Subcutaneous abdominal adipose tissue (tissue), 5 donors: ENCODE results near the gene DMKN.
"Not testable (repeated sequence)": the region's sequence is repeated elsewhere in the genome, so short reads cannot be mapped to it uniquely, and the experiment has no call there.

Experiments used
- H3K27ac ChIP-seq: one replicate; pipeline ENCODE4 v1.7.0; 2013; ENCODE audit warnings: low read depth, mild to moderate bottlenecking, inconsistent platforms, low read length, moderate library complexity
- H3K27me3 ChIP-seq, 5 donors: one replicate each; pipeline ENCODE4 v1.7.0; 2013; ENCODE audit warnings: low read length in 5 of 5, inconsistent platforms in 1 of 5; ENCODE audit not compliant: control insufficient read depth in 5 of 5, insufficient read depth in 4 of 5
- H3K36me3 ChIP-seq, 5 donors: one replicate each; pipeline ENCODE4 v1.7.0; 2013; ENCODE audit warnings: low read length in 5 of 5; ENCODE audit not compliant: control insufficient read depth in 5 of 5, insufficient read depth in 5 of 5
- H3K4me1 ChIP-seq, 5 donors: one replicate each; pipeline ENCODE4 v1.7.0; 2013; ENCODE audit warnings: low read length in 5 of 5, mild to moderate bottlenecking in 3 of 5, moderate library complexity in 1 of 5; ENCODE audit not compliant: control insufficient read depth in 5 of 5, insufficient read depth in 5 of 5
- H3K4me3 ChIP-seq, 5 donors: one replicate each; pipeline ENCODE4 v1.7.0; 2013; ENCODE audit warnings: low read length in 5 of 5, low read depth in 1 of 5
- H3K9ac ChIP-seq, 5 donors: one replicate each; pipeline ENCODE4 v1.7.0; 2013; ENCODE audit warnings: low read length in 5 of 5, mild to moderate bottlenecking in 4 of 5, moderate library complexity in 3 of 5
- H3K9me3 ChIP-seq, 5 donors: one replicate each; pipeline ENCODE4 v1.7.0; 2013; ENCODE audit warnings: low read length in 5 of 5; ENCODE audit not compliant: control insufficient read depth in 5 of 5
- donor health status: healthy.
- donor health status: healthy.
- donor health status: healthy.
- donor health status: healthy.
- donor health status: healthy.

The DMKN gene

GRCh38 chr19:35488677-35489076 lies 24.8 kb downstream of the DMKN start:
- Histone ChIP-seq H3K9me3 (no peaks in the 10 kb centered on the region), H3K9ac (no peak overlapping the region), H3K27me3 (peaks cover 0 to 13% (median 8%) of the 10 kb centered on the region in 5 donors), H3K4me1 (peaks cover 0 to 7% (median 0%) of the 10 kb centered on the region in 5 donors), H3K4me3 (no peak overlapping the region), H3K27ac (no peak overlapping the region), H3K36me3 (no peaks in the 10 kb centered on the region)

DNA sequence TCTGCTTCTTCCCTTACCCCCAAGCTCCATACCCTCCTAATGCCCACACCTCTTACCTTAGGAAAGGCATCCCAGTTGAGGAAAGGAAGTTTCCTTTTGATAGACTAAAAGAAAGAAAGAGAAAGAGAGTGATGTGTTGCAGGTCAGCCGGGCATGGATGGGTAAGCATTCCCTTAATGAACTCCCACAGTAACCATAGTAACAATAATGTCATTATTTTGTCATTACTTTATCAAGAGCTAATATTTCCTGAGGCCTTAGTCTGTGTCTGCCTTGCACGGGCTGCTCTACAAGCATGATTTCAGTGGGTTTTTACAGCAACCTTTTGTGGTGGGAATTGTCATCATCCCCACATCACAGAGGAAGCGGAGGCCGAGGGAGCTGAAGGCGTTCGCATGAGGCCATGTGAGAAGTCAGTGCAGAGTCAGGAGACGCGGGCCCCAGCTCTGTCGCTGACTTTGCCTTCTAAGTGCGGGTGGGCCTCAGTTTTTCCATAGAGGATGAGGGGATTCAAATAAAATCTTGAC lies 25.7 kb downstream of the DMKN start:
- Histone ChIP-seq H3K9ac (no peak overlapping the region), H3K36me3 (no peaks in the 10 kb centered on the region), H3K4me3 (no peak overlapping the region), H3K4me1 (peaks cover 0 to 7% (median 0%) of the 10 kb centered on the region in 5 donors), H3K27me3 (peaks cover 0 to 11% (median 8%) of the 10 kb centered on the region in 5 donors), H3K27ac (no peak overlapping the region), H3K9me3 (no peaks in the 10 kb centered on the region)

DNA sequence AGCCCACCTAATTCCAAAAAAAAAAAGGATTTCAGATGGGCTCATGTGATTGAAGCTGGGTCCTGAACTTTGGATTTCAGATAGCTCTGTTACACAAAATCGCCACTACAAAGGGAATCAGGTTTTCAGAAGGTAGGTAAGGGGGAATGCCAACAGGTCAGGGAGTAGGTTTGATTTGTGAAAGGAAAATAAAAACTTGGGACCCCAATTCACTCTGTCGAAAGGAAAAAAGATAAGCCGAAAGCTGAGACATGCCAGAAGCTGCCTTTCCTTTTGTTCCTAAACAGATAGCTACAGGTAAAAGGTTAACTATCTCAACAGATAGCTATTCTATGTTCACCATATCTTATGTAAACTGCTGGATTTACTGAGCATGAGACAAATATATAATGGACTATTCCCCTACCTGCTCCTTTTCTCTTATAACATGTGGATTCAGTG lies 27.2 kb downstream of the DMKN start:
- H3K9ac ChIP-seq, result no peak overlapping the region
- no peaks in the 10 kb centered on the region for H3K9me3 ChIP-seq
- no peak overlapping the region for H3K27ac ChIP-seq
- H3K4me3 ChIP-seq, result no peak overlapping the region
- H3K4me1 ChIP-seq, result peaks cover 0 to 7% (median 0%) of the 10 kb centered on the region in 5 donors
- H3K36me3 ChIP-seq, result no peaks in the 10 kb centered on the region
- peaks cover 0 to 11% (median 5%) of the 10 kb centered on the region in 5 donors for H3K27me3 ChIP-seq

GRCh38 chr19:35484252-35485036 lies 29.0 kb downstream of the DMKN start:
- no peak overlapping the region for H3K4me3 ChIP-seq
- H3K9ac ChIP-seq, result no peak overlapping the region
- peaks cover 0 to 7% (median 0%) of the 10 kb centered on the region in 5 donors for H3K4me1 ChIP-seq
- H3K36me3 ChIP-seq, result no peaks in the 10 kb centered on the region
- H3K9me3 ChIP-seq, result no peaks in the 10 kb centered on the region
- no peak overlapping the region for H3K27ac ChIP-seq
- H3K27me3 ChIP-seq, result peaks cover 0 to 8% (median 0%) of the 10 kb centered on the region in 5 donors

DNA sequence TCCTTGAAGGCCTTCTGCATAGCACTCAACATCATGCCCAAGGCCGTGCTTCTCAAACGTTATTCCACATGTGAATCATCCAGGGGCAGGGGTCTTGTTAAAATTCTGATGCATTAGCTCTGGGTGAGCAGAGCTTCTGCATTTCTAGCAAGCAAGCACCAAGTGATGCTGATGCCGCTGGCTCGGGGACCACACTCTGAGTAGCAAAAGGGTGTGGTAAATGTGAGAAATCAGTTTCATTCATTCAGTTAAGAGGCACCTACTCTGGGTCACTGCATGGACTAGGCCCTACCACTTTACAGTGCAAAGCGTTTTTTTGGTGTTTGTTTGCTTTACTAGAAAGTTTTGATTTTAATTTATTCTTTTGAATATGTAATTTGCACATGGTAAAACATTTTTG lies 30.4 kb downstream of the DMKN start:
- no peaks in the 10 kb centered on the region for H3K36me3 ChIP-seq

DNA sequence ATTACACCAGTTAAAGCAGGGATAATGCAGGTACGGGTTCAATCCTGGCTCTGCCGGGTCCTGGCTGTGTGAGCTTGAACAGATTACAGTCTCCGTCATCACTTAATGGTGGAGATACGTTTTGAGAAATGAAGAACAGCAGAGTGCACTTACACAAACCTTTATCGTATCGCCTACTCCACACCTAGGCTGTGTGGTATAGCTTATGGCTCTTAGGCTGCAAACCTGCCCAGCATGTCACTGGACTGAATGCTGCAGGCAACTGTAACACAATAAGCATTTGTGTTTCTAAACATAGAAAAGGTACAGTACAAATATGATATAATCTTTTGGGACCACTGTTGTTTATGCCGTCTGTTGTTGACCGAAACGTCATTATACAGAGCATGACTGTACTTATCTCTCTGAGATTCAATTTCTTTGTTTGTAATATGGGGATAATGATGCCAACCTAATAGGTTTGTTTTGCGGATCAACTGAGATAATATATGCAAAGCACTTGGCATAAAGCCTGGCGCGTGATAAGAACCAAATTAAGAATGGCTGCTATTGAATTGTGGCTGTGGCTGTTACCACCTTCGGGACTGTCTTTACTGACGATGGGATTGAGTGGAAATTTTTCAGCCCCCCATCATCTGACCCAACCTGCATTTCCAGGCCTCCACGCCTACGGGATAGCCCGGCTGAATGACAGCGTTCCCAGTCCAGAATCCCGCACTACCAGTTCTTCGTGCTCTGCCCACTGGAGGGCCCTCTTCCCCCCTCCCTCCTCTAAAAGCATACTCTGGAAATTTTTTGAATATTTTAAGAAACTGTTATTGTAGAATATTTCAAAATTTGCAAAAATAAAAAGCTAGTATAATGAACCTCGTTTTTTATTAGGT lies 34.4 kb downstream of the DMKN start:
- Histone ChIP-seq H3K27me3 (no peaks in the 10 kb centered on the region), H3K9ac (no peak overlapping the region), H3K36me3 (no peaks in the 10 kb centered on the region), H3K4me3 (no peak overlapping the region), H3K4me1 (no peaks in the 10 kb centered on the region), H3K9me3 (no peaks in the 10 kb centered on the region), H3K27ac (no peak overlapping the region)

More for the DNA sequence above, 30.4 kb downstream of the DMKN start:
- no peak overlapping the region for H3K4me3 ChIP-seq
- no peaks in the 10 kb centered on the region for H3K27me3 ChIP-seq
- H3K9ac ChIP-seq, result no peak overlapping the region
- no peak overlapping the region for H3K27ac ChIP-seq
- H3K4me1 ChIP-seq, result peaks cover 0 to 7% (median 0%) of the 10 kb centered on the region in 5 donors
- no peaks in the 10 kb centered on the region for H3K9me3 ChIP-seq

DNA sequence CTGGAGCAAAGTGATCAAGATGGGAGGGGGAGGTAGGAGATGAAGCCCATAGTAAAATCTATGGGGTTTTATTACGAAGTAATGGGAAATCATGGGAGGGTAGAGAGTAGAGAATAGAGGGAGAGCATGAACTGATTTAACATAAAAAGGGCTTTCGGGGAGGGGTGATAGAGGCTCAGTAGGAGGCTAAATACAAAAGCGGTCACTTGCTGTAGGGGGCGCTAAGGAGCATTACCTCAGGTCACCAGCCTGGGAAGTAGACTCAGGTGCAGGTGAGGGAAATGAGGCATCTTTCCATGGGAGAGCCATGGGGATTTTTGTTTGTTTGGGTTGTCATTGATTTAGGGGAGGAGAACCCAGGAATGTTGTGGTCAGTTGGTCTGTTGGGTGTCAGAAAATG lies 37.3 kb downstream of the DMKN start:
- H3K4me1 ChIP-seq, result no peaks in the 10 kb centered on the region

DNA sequence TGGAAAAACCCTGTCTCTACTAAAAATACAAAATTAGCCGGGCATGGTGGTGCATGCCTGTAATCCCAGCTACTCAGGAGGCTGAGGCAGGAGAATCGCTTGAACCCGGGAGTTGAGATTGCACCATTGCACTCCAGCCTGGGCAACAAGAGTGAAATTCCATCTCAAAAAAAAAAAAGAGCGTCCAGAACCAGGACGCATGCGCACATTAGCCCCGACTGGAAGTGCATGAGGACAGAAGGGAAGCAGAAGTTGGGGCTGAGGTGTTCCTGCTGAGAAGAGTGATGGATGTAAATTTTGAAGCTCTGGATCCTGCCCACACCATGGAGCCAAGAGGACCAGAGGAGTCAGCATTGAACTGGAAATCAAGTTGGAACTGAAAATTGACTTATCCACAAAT lies 38.9 kb downstream of the DMKN start:
- H3K9ac ChIP-seq, H3K9me3 ChIP-seq, H3K27ac ChIP-seq, H3K4me3 ChIP-seq, H3K4me1 ChIP-seq, H3K27me3 ChIP-seq, H3K36me3 ChIP-seq: not testable (repeated sequence)

More for the DNA sequence above, 37.3 kb downstream of the DMKN start:
- Histone ChIP-seq H3K4me3 (no peak overlapping the region), H3K9ac (no peak overlapping the region), H3K9me3 (no peaks in the 10 kb centered on the region), H3K27ac (no peak overlapping the region), H3K27me3 (no peaks in the 10 kb centered on the region), H3K36me3 (no peaks in the 10 kb centered on the region)

DNA sequence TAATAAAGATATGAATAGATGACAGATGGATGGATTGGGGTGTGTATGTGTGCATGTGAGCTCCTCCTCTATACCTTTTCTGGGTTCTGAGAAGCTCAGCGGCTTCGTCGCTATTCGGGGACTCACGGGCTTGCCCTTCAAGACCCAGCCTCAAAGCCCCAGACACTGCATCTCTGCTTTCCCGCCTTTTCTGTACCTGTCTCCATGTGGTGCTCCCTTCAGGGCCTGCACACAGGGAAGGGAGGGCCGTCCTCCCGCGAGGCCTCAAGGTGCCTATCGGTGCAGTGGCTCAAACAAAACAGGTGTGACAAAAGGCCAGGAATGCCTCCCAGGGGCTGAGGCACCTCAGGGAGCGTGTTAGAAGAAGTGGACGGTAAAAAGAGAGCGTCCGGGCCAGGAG lies 39.3 kb downstream of the DMKN start:
- Histone ChIP-seq H3K9me3 (no peaks in the 10 kb centered on the region), H3K36me3 (no peaks in the 10 kb centered on the region), H3K4me3 (no peak overlapping the region), H3K9ac (no peak overlapping the region), H3K4me1 (peaks cover 0 to 3% (median 0%) of the 10 kb centered on the region in 5 donors), H3K27ac (no peak overlapping the region), H3K27me3 (no peaks in the 10 kb centered on the region)

DNA sequence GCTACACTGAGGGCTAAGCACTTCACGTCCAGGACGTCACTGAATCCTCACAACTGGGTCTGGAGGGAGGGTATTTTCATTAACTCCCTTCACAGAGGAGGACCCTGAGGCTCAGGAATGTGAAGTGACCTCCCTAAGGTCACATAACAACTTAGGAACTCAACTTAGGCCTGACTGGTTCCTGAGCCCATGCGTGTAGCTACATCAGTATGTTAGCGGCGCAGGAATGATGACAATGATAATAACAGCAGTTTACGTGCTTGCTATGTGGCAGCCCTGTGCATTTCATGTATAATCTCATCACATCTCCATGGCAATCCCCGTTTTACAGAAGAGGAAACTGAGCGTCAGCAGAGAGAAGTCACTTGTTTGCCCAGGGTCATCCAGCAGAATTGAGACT lies 41.5 kb downstream of the DMKN start:
- H3K4me1 ChIP-seq, result peaks cover 0 to 19% (median 17%) of the 10 kb centered on the region in 5 donors
- no peak overlapping the region for H3K9ac ChIP-seq
- H3K4me3 ChIP-seq, result no peak overlapping the region
- H3K36me3 ChIP-seq, result no peaks in the 10 kb centered on the region
- H3K9me3 ChIP-seq, result no peaks in the 10 kb centered on the region
- no peak overlapping the region for H3K27ac ChIP-seq
- no peaks in the 10 kb centered on the region for H3K27me3 ChIP-seq
